ENCODE data around the gene KHDC4.
"Not testable (repeated sequence)": the region's sequence is repeated elsewhere in the genome, so short reads cannot be mapped to it uniquely, and the experiment has no call there.

The KHDC4 gene

GRCh38 chr1:155940993-155941844, 7.0 kb upstream of the KHDC4 start, which contains the start of gene RXFP4:
RXFP4 (plus strand) TSS chr1:155941638; CDS start chr1:155941710, 72 bp downstream.
- DNase-seq (ENCODE audit: low read depth), result no peak

GRCh38 chr1:155940482-155940992, 6.3 kb upstream of the KHDC4 start:
- DNase-seq (ENCODE audit: low read depth), result no peak

- peak; percentile 61 for DNase-seq (ENCODE audit: low read depth)
Observed at GRCh38 chr1:155938220-155938627, 4.0 kb upstream of the KHDC4 start.

GRCh38 chr1:155934936-155935590, 850 bp upstream of the KHDC4 start:
- DNase-seq (ENCODE audit: low read depth), result no peak

GRCh38 chr1:155933591-155934096, 569 bp downstream of the KHDC4 start:
- no peak for DNase-seq (ENCODE audit: low read depth)

- DNase-seq (ENCODE audit: low read depth), result no peak
Observed at GRCh38 chr1:155932487-155932886, 1.7 kb downstream of the KHDC4 start.

GRCh38 chr1:155932081-155932480, 2.1 kb downstream of the KHDC4 start:
- DNase-seq (ENCODE audit: low read depth), result no peak

GRCh38 chr1:155931332-155932038, 2.7 kb downstream of the KHDC4 start:
- DNase-seq (ENCODE audit: low read depth), result no peak

- not testable (repeated sequence) for DNase-seq (ENCODE audit: low read depth)
Observed at GRCh38 chr1:155930725-155931124, 3.5 kb downstream of the KHDC4 start.

- DNase-seq (ENCODE audit: low read depth), result no peak
Observed at GRCh38 chr1:155929057-155929456, 5.2 kb downstream of the KHDC4 start.

- no peak for DNase-seq (ENCODE audit: low read depth)
Observed at GRCh38 chr1:155925506-155925905, 8.7 kb downstream of the KHDC4 start.

- DNase-seq (ENCODE audit: low read depth), result no peak
Observed at GRCh38 chr1:155920717-155921116, 13.5 kb downstream of the KHDC4 start.

- no peak for DNase-seq (ENCODE audit: low read depth)
Observed at GRCh38 chr1:155919801-155920200, 14.4 kb downstream of the KHDC4 start.

- DNase-seq (ENCODE audit: low read depth), result no peak
Observed at GRCh38 chr1:155918660-155919059, 15.6 kb downstream of the KHDC4 start.

GRCh38 chr1:155913969-155914757, 20.1 kb downstream of the KHDC4 start:
- DNase-seq (ENCODE audit: low read depth), result no peak

GRCh38 chr1:155912056-155912536, 22.1 kb downstream of the KHDC4 start:
- DNase-seq (ENCODE audit: low read depth), result no peak

GRCh38 chr1:155911156-155912055, 22.8 kb downstream of the KHDC4 start, which contains the start of gene RIT1:
RIT1 (minus strand) TSS chr1:155911349; CDS start chr1:155910761, 588 bp downstream.
- DNase-seq (ENCODE audit: low read depth), result peak; percentile 53

- no peak for DNase-seq (ENCODE audit: low read depth)
Observed at GRCh38 chr1:155910621-155911121, 23.5 kb downstream of the KHDC4 start.

- no peak for DNase-seq (ENCODE audit: low read depth)
Observed at GRCh38 chr1:155909894-155910293, 24.3 kb downstream of the KHDC4 start.

GRCh38 chr1:155904261-155904660, 30.0 kb downstream of the KHDC4 start:
- DNase-seq (ENCODE audit: low read depth), result no peak
